ENCODE results near the gene OTOP2.

The OTOP2 gene

DNA sequence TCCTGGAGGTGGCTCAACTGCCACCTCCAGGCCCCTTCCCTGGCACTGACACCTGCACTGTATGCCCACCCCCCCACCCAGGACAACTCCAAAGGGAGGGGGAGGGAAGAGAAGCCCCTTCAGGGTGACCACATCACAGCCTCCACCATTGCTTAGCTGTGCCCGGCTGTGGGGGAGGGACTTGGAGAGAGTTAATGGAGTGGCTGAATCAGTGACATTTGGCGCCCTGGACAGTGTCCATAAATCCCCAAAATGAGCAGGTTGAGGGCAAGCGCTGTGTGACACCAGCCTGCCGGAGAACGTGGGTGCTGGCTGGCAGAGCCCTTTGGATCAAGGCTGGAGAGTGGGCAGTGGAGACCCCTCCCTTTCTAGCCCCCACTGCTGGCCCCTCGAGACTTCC, 1.9 kb upstream of the OTOP2 start:
- TF ChIP-seq, protein P1, sequence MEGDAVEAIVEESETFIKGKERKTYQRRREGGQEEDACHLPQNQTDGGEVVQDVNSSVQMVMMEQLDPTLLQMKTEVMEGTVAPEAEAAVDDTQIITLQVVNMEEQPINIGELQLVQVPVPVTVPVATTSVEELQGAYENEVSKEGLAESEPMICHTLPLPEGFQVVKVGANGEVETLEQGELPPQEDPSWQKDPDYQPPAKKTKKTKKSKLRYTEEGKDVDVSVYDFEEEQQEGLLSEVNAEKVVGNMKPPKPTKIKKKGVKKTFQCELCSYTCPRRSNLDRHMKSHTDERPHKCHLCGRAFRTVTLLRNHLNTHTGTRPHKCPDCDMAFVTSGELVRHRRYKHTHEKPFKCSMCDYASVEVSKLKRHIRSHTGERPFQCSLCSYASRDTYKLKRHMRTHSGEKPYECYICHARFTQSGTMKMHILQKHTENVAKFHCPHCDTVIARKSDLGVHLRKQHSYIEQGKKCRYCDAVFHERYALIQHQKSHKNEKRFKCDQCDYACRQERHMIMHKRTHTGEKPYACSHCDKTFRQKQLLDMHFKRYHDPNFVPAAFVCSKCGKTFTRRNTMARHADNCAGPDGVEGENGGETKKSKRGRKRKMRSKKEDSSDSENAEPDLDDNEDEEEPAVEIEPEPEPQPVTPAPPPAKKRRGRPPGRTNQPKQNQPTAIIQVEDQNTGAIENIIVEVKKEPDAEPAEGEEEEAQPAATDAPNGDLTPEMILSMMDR (IDR thresholded peaks at IDR 0.05; ENCODE audit: low read depth, low read length) = no peak
- no peak overlapping the region for H3K4me3 ChIP-seq (ENCODE audit: low read depth, low read length)

DNA sequence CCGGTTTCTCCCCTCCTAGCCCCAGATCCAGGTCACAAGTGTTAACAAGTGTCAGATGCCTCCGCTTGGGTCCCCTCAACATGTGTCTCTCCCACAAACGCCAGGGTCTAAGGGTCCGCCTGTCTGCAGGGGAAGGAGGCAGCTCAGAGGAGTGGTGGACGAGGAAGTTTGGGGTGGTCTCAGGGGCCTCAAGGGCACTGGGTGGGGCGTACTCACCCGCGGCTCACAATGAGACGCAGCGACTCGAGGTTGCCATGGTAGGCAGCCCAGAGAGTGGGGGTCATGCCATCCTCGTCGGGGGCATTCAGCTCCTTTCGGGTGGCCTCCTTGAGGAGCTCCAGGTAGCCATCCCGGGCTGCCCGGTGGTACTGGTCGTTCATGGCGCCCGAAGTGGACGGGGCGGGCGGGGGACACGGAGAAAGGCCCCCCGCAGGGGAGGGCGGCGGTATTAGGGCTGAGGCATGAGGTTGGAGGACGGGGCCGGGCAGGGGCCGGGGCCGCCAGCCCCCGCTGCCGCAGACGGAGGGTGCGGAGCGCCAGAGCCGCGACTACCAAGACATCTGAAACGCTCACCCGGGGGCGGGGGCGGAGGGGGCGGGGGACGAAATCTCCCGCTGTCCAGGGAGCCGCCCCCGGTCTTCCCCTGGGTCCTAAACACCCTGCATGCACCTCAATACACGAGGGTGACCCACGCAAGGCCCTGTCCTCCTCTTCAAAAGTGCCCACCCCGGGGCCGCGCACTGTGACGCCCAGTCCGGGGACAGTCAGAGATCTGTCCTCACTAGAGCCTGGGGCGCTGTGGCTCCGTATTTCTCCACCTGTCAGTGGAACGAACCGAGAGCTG, 1.2 kb upstream of the OTOP2 start, which contains the start of gene USH1G:
Gene USH1G, minus strand, starts transcription at position 562 of the 844 bp plus-strand sequence. Its CDS starts 182 bp downstream, at position 380.
- TF ChIP-seq, protein P1 (IDR thresholded peaks at IDR 0.05; ENCODE audit: low read depth, low read length) = no peak
- H3K4me3 ChIP-seq (ENCODE audit: low read depth, low read length) = no peak within 1 kb of the TSS

DNA sequence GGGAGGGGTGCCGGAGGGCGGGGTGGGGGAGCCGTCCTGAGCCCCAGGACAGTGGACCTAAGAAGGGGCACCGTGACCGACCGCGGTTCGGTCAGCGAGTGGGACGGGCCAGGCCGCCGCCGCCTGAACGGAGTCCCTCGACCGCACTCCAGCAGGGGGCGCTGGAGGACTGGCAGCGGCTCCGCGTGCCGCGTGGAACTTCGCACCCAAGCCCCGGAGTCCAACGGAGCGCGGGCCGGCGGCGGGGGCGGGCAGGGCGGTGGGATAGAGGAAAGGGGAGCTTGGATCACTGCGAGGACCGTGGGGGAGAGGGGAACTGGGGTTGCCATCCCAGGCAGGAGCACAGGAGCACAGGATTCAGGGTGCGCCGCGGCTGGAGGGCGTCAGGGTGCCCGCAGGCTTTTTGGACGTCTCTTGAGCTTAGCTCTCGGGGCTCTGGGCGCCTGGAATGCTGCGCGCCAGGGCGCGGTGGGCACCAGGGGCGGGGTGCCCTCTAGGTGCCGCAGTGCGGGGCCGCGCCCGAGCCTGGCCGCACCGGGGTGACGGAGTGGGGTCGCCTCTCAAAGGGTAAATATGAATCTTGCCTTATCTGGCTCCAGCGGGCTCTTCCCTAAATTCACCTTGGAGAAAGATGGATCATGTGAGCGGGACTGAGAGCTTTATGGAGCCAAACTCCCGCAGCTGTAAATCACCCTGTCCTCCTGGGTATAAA, 379 bp upstream of the OTOP2 start:
- H3K4me3 ChIP-seq (ENCODE audit: low read depth, low read length) = no peak overlapping the region
- TF ChIP-seq, protein P1 (IDR thresholded peaks at IDR 0.05; ENCODE audit: low read depth, low read length) = peak; percentile 42; the same call in 1 of the 2 replicates

DNA sequence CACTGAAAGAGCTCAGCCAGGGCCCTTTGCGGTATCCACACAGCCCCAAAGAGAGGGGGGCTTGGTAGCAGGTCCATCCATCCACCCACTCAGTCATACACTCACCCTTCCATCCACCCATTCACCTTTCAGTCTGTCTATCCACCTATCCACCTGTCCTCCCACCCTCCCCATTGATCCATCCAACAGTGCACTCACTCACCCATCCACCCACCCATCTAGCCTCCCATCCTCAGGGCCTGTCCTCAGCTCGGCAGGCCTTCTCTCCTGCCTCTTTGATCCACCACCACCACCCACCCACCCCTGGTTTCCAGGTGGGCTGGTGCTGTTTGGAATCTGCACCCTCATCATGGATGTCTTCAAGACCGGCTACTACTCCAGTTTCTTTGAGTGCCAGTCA, 1.2 kb downstream of the OTOP2 start:
- TF ChIP-seq, protein P1 (IDR thresholded peaks at IDR 0.05; ENCODE audit: low read depth, low read length) = no peak
- H3K4me3 ChIP-seq (ENCODE audit: low read depth, low read length) = no peak overlapping the region

DNA sequence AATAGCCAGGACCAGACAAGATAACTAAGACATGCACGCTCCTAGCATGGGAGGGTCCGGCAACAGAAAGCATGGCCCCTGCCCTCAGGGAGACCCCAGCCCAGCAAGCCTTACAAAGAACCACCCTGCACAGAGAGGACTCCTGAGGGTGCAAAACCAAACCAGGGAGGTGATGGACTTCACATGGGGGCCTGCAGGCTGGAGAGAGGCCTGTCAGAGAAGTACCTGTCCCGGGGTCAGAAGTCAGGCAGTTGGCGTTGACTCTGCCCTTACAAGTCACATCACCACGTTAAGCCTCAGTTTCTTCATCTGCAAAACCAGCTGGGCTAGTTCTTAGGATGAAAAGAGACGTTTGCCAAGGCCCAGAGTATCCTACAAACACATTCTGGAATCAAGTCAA, 4.7 kb downstream of the OTOP2 start:
- TF ChIP-seq, protein P1 (IDR thresholded peaks at IDR 0.05; ENCODE audit: low read depth, low read length) = no peak
- H3K4me3 ChIP-seq (ENCODE audit: low read depth, low read length) = no peak overlapping the region

DNA sequence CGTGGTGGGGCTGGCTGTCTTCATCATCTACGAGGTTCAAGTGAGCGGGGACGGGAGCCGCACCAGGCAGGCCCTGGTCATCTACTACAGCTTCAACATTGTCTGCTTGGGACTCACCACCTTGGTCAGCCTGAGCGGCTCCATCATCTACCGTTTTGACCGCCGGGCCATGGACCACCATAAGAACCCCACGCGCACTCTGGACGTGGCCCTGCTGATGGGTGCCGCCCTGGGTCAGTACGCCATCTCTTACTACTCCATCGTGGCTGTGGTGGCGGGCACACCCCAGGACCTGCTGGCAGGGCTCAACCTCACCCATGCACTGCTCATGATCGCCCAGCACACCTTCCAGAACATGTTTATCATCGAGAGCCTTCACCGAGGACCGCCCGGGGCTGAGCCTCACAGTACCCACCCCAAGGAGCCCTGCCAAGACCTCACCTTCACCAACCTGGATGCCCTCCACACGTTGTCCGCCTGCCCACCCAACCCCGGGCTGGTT, 6.5 kb downstream of the OTOP2 start:
- H3K4me3 ChIP-seq (ENCODE audit: low read depth, low read length) = no peak overlapping the region
- TF ChIP-seq, protein P1 (IDR thresholded peaks at IDR 0.05; ENCODE audit: low read depth, low read length) = no peak

DNA sequence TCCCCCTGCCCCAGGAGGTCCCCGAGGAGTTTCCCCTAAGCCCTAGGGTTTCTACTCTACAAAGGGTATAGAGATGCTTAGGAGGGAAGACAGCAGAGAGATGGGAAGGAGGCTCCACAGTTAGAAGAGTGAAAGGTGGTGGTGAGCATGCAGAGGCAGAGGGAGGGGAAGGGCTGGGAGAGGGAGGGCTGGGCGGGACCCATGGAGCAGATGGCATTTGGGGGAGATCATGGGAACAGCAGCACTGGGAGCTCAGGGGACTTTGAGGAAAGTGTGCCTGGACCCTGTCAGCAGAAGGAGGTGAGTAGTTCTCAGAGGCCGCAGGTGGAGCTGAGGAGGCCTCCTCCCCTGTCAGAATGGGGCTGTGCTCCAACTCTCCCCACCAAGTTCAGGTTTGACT, 11.0 kb downstream of the OTOP2 start:
- TF ChIP-seq, protein P1 (IDR thresholded peaks at IDR 0.05; ENCODE audit: low read depth, low read length) = no peak
- no peak overlapping the region for H3K4me3 ChIP-seq (ENCODE audit: low read depth, low read length)

All from WI38 (cell line).